ENCODE results near the gene LTBR.

LTBR gene

GRCh38 chr12:6384499-6385436, 806 bp downstream of the LTBR start:
- no peak for DNase-seq (ENCODE audit: low read depth)

- DNase-seq (ENCODE audit: low read depth): no peak
Observed at GRCh38 chr12:6386038-6386437, 2.1 kb downstream of the LTBR start.

GRCh38 chr12:6386491-6386890, 2.5 kb downstream of the LTBR start:
- DNase-seq (ENCODE audit: low read depth): no peak

- DNase-seq (ENCODE audit: low read depth): no peak
Observed at GRCh38 chr12:6387541-6387940, 3.6 kb downstream of the LTBR start.

GRCh38 chr12:6390084-6390799, 6.3 kb downstream of the LTBR start:
- DNase-seq (ENCODE audit: low read depth): no peak

GRCh38 chr12:6391013-6391412, 7.1 kb downstream of the LTBR start:
- no peak for DNase-seq (ENCODE audit: low read depth)

GRCh38 chr12:6392504-6392903, 8.5 kb downstream of the LTBR start:
- DNase-seq (ENCODE audit: low read depth): no peak

GRCh38 chr12:6393109-6393508, 9.1 kb downstream of the LTBR start:
- DNase-seq (ENCODE audit: low read depth): no peak

- no peak for DNase-seq (ENCODE audit: low read depth)
Observed at GRCh38 chr12:6394398-6394797, 10.4 kb downstream of the LTBR start.

GRCh38 chr12:6396031-6396430, 12.1 kb downstream of the LTBR start:
- no peak for DNase-seq (ENCODE audit: low read depth)

- DNase-seq (ENCODE audit: low read depth): no peak
Observed at GRCh38 chr12:6399884-6400644, 16.1 kb downstream of the LTBR start.

- DNase-seq (ENCODE audit: low read depth): no peak
Observed at GRCh38 chr12:6404390-6404789, 20.4 kb downstream of the LTBR start.

GRCh38 chr12:6405963-6406362, 22.0 kb downstream of the LTBR start:
- no peak for DNase-seq (ENCODE audit: low read depth)

GRCh38 chr12:6407236-6407954, 23.4 kb downstream of the LTBR start:
- no peak for DNase-seq (ENCODE audit: low read depth)

- DNase-seq (ENCODE audit: low read depth): no peak
Observed at GRCh38 chr12:6416596-6416995, 32.6 kb downstream of the LTBR start.

- DNase-seq (ENCODE audit: low read depth): no peak
Observed at GRCh38 chr12:6418796-6419195, 34.8 kb downstream of the LTBR start.

GRCh38 chr12:6420364-6420763, 36.4 kb downstream of the LTBR start:
- no peak for DNase-seq (ENCODE audit: low read depth)

- peak; percentile 44 for DNase-seq (ENCODE audit: low read depth)
Observed at GRCh38 chr12:6423267-6424007, 39.5 kb downstream of the LTBR start.

GRCh38 chr12:6424008-6424347, 40.0 kb downstream of the LTBR start:
- DNase-seq (ENCODE audit: low read depth): no peak

GRCh38 chr12:6424866-6425265, 40.9 kb downstream of the LTBR start:
- no peak for DNase-seq (ENCODE audit: low read depth)
